HG03469 (cell line): Measurements from ENCODE around the gene TPMT.
"Not testable (repeated sequence)": the region's sequence is repeated elsewhere in the genome, so short reads cannot be mapped to it uniquely, and the experiment has no call there.

Experiments
- ATAC-seq: cut with Tn5 transposase; IDR thresholded peaks from one replicate; pipeline ENCODE4 v1.9.1; 2021; ENCODE audit warnings: mild to moderate bottlenecking, moderate library complexity, moderate number of reproducible peaks; ENCODE audit not compliant: unreplicated experiment

The TPMT gene

DNA sequence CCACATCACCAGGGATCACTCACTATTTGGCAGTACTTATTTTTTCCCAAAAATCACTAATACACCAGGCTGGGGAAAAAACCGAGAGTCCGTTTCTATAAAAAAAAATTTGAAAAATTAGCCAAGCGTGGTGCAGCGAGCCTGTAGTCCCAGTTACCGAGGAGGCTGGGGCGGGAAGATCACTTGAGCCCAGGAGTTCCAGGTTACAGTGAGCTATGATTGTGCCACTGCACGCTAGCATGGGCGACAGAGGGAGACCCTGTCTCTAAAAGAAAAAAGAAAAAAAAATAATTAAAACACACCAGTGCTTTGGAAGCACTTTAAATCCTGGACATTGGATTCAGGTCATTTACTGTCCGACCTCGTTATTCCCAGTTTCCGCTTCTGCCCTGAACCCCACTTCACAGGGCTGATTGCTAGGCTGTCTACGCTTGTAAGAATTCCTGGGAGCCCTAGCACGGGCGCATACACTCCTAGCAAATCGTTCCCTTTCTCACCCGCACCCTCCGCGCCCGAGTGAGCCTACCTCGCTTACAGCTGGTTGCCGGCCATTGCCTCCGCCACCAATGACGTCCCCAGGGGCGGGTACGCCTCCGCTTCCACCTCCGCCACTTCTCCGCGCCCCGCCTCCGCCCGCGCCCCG lies at the start of gene TPMT:
TSS of gene TPMT (minus strand) at position 571 of the 643 bp plus-strand sequence. CDS start 5,950 bp downstream, outside the sequence.
- peak; percentile 26 for ATAC-seq

DNA sequence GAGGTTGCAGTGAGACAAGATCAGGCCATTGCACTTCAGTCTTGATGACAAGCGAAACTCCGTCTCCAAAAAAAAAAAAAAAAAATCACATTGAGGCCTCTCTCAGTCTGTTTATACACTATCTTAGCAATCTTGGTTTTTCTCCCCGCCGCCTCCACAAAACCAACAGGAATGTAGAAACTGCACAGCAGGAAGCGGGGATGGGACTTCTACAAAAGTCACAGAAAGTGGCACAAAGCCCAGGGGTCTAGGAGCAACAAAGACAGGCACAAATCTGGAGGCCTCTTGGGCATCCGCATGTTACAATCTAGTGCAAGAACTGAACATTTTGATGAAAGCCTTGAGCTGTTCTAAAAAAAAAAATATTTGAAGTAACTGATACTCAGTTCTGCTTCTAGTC lies 48.9 kb upstream of the TPMT start:
- no peak for ATAC-seq

DNA sequence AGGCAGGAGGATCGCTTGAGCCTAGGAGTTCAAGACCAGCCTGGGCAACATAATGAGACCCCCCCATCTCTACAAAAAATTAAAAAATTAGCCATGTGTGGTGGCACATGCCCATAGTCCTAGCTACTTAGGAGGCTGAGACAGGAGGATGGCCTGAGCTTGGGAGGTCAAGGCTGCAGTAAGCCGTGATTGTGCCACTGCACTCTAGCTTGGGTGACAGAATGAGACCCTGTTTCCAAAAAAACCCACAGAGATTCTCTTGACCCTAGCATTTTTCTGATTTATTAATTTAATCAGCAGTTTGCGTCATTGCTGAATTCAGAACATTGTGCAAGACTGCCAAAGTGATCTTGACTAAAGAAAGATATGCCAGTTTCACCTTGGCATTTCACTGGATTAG lies 37.1 kb upstream of the TPMT start:
- ATAC-seq: no peak

DNA sequence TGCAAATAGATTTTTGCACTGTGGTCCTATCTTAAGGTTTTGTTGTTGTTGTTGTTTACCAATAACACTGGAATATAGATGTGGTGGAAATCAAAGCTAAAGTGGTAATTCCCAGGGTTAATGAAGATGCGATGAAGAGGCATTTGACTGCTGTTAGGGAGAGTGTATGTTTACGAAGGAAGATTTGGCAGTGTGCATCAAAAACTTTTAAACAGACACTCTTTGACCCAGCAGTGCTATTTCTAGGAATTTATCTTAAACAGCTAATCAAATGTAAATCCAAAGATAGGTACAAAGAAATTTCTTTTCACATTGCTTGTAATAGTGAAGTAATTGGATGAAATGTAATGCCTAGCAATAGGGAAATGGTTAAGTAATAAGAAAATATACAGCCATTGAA lies 34.3 kb upstream of the TPMT start:
- ATAC-seq: no peak

DNA sequence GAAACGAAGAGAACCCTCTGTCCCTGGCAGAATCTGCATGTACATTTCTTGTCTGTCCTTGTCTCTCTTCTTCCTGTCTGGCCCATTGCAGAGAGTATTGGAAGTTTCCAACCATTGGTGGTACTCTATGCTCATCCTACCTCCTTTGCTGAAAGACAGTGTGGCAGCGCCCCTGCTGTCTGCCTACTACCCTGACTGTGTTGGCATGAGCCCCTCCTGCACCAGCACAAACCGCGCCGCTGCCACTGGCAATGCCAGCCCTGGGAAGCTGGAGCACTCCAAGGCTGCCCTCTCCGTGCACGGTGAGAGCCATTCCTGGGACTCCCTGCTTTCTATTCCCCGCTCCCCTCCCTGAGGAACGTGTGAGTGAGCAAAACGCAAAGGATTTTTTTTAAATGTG lies 32.8 kb upstream of the TPMT start:
- ATAC-seq: no peak

DNA sequence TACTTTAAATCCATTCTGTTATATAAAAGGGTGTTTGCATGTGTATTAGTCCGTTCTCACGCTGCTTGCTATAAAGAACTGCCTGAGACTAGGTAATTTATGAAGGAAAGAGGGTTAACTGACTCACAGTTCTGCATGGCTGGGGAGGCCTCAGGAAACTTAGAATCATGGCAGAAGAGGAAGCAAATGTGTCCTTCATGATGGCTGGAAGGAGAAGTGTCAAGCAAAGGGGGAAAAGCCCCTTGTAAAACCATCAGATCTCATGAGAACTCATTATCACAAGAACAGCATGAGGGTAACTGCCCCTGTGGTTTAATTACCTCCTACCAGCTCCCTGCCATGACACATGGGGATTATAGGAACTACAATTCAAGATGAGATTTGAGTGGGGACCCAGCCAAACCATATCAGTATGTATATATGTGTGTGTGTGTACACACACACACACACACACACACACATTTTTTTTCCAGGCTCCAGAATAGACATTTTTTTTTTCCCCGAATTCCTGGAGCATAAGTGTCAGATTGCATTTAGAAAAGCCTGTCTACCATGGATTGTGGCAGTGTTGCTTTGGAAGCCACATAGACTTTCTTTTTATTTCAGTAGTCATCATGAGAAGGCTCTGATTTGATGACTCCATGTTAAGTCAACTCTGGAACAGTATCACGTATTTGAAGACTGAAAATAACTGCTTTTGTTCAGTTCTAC lies 31.8 kb upstream of the TPMT start:
- ATAC-seq: no peak

DNA sequence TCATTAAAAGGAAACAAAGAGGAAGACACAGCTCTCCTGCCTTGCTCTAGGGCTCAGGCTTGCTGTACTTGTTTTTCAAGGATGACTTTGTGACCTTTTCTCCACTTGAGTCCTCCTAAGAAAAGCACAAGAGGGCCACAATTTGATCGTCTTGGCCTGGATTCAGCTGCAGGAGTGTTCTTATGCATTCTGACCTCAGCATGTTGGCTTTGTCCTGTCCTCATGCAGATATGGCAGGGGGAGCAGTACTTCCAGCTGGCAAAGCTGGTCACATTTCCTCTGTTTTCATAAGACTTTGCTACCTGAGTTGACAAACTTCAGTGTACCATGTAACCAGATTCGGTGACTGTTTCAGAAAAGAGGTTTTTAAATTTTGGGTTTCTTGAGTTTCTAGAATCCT lies 31.2 kb upstream of the TPMT start:
- ATAC-seq: no peak

DNA sequence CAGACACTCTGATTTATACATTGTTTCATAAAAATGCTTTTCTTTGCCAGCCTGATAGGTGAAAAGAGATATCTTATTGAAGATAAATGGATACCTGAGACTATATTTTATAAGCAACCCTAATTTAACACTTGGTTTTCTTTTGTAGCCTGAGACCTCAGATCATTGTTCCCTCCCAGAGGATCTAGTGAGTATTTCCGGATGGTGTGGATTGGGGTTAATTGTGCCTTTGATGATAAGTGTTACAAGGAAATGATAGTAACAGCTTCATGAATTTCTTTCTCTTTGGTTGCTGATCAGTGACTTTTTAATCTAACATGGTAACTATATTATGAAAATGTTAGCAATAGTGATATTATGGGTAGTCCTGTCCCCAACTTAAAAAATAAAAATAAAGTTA lies 30.7 kb upstream of the TPMT start:
- no peak for ATAC-seq

DNA sequence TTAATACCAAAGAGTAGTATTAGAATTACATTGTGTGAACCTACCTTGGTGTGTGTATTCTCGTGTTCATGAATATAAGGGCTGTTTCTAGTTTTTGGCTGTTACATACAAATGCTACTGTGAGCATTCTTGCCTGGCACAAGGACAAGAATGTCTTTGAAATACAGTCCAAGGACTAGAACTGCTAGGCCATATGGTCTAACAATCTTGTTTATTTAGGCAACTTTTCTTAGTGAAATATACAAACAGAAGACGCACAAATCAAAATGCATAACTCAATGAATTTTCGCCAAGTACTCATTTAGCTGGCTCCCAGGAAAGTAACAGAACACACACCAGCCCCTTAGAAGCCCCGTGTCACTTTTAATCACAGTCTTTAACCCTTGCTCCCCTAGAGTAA lies 28.9 kb upstream of the TPMT start:
- ATAC-seq: no peak

DNA sequence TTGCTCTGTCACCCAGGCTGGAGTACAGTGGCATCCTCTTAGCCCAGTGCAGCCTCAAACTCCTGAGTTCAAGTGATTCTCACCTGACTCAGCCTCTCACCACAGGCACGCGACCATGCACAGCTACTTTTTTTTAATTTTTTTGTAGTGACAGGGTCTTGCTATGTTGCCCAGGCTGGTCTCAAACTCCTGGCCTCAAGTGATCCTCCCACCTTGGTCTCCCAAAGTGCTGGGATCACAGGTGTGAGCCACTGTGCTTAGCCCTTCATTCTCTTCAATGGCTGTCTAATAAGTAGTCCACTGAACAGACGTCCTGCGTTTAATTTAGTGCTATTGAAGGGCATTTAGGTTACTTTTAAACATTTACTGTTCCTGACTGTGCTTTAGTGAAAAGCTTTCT lies 27.7 kb upstream of the TPMT start:
- no peak for ATAC-seq

DNA sequence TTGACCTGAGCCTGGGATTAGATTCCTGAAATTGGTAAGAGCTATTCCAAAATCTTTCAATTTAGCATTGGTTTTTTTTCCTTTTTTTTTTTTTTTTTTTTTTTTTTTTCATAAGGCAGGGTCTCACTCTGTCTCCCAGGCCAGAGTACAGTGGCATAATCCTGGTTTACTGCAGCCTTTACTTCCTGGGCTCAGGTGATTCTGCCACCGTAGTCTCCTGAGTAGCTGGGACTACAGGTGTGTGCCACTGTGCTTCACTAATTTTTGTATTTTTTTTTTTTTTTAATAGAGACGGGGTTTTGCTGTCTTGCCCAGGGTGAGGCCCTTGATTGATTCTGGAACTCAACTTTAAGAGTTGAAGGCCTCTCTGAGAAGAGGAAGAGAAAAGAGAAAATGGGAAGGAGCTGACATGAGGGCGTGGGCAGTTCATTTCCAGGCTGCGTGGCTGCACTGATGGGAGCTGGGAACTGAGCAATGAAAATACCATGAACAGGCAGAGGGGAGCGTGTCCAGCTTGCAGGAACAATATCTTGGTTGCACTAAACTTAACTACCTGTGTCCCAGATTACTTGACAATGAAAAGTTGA lies 25.0 kb upstream of the TPMT start:
- ATAC-seq: no peak

DNA sequence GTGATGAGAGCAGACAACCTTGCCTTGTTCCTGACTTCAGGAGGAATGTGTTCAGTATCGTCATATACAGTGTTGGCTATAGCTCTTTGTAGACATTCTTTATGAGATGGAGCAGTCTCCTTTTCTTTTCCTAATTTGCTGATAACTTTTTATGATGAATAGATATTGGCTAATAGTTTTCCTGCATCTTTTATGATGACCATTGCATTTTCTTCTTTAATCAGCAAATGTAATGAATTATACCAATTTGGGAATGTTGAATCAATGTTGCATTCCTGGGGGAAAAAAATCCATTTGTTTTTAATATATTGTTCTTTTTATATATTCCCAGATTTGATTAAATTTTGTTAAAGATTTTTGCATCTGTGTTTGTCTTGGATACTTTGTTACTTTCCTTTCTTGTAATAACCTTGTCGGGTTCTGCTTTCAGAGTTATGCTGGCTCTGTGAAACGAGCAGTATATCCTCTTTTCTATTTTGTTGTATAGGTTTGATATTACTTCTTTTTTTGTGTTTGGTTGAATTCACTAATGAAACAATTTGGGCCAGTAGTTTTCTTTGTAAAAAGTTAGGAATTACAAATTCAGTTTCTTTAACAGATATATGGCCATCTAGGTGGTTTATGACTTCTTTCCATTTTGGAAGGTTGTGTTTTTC lies 24.2 kb upstream of the TPMT start:
- ATAC-seq: no peak

DNA sequence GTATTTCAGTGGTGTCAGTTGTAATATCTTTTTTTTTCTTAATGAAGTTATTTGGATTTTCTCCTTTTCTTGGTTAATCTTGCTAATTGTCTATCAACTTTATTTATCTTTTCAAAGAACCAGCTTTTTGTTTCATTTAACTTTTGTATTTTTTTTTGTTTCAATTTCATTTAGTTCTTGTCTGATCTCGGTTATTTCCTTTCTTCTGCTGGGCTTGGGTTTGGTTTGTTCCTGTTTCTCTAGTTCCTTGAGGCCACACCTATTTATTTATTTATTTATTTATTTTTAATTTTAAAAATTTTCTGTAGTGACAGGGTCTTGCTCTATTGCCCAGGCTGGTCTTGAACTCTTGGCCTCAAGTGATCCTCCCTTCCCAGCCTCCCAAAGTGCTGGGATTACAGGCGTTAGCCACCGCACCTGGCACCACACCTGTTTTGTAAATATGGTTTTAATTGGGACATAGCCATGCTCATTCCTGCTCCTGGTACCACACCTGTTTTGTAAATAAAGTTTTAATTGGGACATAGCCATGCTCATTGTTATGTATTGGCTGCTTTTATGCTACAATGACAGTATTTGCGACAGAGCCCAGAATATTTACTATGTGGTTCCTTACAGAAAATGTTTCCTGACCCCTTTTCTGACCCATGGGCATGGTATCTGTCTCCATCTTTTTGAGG lies 22.5 kb upstream of the TPMT start:
- no peak for ATAC-seq

DNA sequence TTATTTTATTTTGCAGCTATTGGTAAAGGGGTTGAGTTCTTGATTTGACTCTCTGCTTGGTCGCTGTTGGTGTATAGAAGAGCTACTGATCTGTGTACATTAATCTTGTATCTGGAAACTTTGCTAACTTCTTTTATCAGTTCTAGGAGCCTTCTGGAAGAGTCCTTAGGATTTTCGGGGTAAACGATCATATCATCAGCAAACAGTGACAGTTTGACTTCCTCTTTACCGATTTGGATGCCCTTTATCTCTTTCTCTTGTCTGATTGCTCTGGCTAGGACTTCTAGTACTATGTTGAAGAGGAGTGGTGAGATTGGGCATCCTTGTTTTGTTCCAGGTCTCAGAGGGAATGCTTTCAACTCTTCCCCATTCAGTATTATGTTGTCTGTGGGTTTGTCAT lies 21.3 kb upstream of the TPMT start:
- ATAC-seq: not testable (repeated sequence)

DNA sequence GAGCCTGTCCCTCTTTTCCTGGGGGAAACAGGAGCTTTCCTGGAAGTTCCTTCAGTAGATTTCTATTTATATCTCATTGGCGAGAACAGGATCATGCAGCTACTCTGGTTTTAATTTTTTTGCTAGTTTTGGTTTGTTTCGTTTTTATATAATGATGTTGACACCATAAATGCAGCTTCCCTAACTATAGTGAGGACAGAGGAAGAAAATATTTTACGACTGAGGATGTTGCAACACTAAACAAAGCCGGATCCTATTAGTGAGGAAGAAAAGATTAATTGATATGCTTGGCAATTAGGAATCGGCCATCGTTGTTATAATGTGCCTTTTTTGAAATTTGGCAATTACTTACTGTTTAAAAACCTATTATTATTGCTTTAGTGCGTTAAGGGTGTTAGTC lies 17.0 kb upstream of the TPMT start:
- ATAC-seq: no peak

DNA sequence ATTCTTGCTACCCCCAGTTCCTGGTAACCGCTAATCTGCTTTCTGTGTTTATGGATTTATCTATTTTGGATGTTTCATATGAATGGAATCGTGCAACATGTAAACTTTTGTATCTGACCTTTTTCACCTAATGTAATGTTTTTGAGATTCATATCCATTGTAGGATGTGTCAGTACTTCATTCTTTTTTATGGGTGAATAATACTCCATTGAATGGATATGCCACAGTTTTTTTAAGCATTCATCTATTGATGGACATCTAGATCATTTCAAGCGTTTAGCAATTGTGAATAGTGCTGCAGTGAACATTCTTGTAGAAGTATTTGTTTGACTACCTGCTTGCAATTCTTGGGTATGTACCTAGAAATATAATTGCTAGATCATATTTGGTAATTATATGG lies 13.4 kb upstream of the TPMT start:
- ATAC-seq: no peak

DNA sequence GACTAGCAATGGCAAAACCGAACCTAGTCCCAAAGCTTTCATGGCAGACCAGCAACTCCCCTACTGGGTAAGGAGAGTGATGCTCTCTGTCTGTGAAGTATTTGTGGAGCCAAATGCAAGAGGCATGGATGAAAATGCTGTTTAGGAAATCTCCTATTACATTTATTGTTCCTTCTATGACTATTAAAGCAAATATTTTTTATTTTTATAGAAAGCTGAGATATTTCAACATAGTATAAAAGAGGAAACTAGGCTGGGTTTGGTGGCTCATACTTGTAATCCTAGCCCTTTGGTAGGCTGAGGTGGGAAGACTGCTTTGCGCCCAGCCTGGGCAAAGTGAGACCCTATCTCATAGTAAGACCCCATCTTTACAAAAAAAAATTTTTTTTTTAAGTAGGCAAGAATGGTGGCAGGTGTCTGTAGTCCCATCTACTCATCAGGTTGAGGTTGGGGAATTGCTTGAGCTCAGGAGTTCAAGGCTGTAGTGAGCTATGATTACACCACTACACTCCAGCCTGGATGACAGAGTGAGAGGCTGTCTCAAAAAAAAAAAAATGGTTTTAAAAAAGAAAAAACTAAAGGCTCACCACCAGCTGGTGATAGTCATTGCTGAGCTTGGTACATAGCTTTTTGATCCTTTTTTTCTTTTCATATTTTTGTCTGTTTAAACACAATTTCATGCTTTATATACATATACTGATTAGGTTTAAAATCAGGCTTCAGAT lies 11.6 kb upstream of the TPMT start:
- no peak for ATAC-seq

DNA sequence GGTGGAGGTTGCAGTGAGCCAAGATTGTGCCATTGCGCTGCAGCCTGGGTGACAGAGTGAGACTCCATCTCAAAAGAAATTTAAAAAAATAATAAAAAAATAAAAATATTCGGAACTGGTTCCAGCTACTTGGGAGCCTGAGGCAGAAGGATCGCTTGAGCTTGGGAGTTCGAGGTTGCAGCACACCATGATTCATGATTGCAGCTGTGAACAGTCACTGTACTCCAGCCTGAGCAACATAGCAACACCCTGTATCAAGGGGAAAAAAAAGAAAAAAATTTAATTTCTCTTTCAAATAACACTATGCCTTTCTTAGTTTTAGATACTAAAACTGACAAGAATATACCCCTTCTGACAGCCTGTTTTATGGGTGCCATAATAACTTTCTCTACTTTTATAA lies 10.9 kb upstream of the TPMT start:
- no peak for ATAC-seq

DNA sequence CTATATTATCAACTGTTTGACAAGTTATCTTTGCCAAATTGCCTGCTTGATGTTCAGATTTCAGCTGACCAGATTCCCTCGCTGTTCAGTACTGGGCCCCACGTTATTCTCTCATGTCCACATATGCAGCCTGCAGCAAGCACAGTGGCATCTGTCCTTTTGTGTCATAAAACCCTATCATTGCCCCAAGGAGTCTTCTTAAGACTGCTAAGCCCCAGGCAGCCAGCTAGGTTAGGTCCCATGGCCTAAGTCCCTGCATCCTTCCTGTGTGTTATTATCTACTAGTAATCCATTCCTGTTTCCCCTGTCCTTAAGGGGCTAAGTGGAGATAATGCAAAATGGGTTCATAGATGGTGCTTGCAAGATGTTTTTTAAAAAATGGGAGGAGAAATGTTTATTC lies 7.5 kb upstream of the TPMT start:
- no peak for ATAC-seq

DNA sequence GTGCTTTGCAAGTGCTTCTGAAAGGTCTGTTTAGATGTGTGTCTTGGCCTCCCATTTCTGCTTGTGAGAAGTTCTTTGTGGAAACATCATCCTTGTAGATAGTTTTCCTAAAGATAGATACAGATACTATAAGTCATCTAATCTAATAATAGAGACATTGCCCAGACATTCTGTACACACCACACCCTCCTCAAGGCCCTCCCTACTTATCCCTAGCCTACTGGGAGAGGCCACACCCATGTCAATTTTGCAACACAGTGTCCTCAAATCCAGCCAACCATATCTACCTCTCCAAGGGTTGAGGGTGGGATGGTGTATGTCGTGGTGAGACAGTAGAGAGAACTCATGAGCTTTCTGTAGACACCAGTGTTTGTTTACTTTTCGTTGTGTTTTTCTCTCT lies 6.6 kb upstream of the TPMT start:
- no peak for ATAC-seq

DNA sequence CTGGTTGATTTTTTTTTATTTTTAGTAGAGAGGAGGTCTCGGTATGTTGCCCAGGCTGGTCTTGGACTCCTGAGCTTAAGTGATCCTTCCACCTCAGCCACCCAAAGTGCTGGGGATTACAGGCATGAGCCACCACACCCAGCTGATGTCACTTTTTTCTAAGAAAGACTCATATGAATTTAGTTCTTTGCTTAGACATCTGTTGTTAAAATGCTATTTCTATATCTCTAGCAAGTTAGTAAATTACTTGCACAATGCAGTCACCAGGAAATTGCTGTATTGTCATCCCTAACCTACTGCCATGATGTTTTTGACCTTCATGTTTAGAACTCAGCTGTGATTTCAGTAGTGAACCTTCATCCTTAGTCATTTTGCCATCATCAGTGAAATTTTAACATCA lies 6.0 kb upstream of the TPMT start:
- ATAC-seq: no peak
